ENCODE measurements around the gene LIN28B. TPM values are rescaled to one million over a fixed set of nuclear protein-coding genes. Genes with fewer than 3 reads are reported as not detected.

LIN28B gene
- total RNA-seq, 1 donor from 2014 or later = 35.2 TPM

GRCh38 chr6:105102186-105102585, 145.3 kb downstream of the LIN28B start:
- no peaks in the 10 kb centered on the region for H3K36me3 Mint-ChIP-seq (ENCODE audit: insufficient read depth)
- DNase-seq (ENCODE audit: low spot score, unreplicated experiment) = no peak
- TF ChIP-seq, protein P1, sequence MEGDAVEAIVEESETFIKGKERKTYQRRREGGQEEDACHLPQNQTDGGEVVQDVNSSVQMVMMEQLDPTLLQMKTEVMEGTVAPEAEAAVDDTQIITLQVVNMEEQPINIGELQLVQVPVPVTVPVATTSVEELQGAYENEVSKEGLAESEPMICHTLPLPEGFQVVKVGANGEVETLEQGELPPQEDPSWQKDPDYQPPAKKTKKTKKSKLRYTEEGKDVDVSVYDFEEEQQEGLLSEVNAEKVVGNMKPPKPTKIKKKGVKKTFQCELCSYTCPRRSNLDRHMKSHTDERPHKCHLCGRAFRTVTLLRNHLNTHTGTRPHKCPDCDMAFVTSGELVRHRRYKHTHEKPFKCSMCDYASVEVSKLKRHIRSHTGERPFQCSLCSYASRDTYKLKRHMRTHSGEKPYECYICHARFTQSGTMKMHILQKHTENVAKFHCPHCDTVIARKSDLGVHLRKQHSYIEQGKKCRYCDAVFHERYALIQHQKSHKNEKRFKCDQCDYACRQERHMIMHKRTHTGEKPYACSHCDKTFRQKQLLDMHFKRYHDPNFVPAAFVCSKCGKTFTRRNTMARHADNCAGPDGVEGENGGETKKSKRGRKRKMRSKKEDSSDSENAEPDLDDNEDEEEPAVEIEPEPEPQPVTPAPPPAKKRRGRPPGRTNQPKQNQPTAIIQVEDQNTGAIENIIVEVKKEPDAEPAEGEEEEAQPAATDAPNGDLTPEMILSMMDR (IDR thresholded peaks at IDR 0.05; ENCODE audit: unreplicated experiment) = no peak
- H3K4me3 Mint-ChIP-seq (ENCODE audit: low read depth) = no peak overlapping the region
- H3K27ac Mint-ChIP-seq = no peak overlapping the region
- H3K9me3 Mint-ChIP-seq (ENCODE audit: low read depth) = no peaks in the 10 kb centered on the region
- H3K4me1 Mint-ChIP-seq (ENCODE audit: low read depth) = peaks cover 6% of the 10 kb centered on the region
- no peaks in the 10 kb centered on the region for H3K27me3 Mint-ChIP-seq

GRCh38 chr6:105105094-105105493, 148.2 kb downstream of the LIN28B start:
- Mint-ChIP-seq H3K4me1 (ENCODE audit: low read depth) (peaks cover 10% of the 10 kb centered on the region), H3K27me3 (no peaks in the 10 kb centered on the region), H3K4me3 (ENCODE audit: low read depth) (no peak overlapping the region)

GRCh38 chr6:105106260-105106659, 149.4 kb downstream of the LIN28B start:
- no peak overlapping the region for H3K27ac Mint-ChIP-seq
- no peaks in the 10 kb centered on the region for H3K9me3 Mint-ChIP-seq (ENCODE audit: low read depth)
- TF ChIP-seq, protein P1 (IDR thresholded peaks at IDR 0.05; ENCODE audit: unreplicated experiment) = no peak
- peaks cover 1% of the 10 kb centered on the region for H3K36me3 Mint-ChIP-seq (ENCODE audit: insufficient read depth)
- peaks cover 15% of the 10 kb centered on the region for H3K4me1 Mint-ChIP-seq (ENCODE audit: low read depth)
- no peak overlapping the region for H3K4me3 Mint-ChIP-seq (ENCODE audit: low read depth)
- no peak for DNase-seq (ENCODE audit: low spot score, unreplicated experiment)
- no peaks in the 10 kb centered on the region for H3K27me3 Mint-ChIP-seq

More at GRCh38 chr6:105105094-105105493, 148.2 kb downstream of the LIN28B start:
- TF ChIP-seq, protein P1 (IDR thresholded peaks at IDR 0.05; ENCODE audit: unreplicated experiment) = no peak
- peak overlapping the region; percentile 30 for H3K27ac Mint-ChIP-seq
- H3K9me3 Mint-ChIP-seq (ENCODE audit: low read depth) = no peaks in the 10 kb centered on the region
- no peak for DNase-seq (ENCODE audit: low spot score, unreplicated experiment)
- peaks cover 1% of the 10 kb centered on the region for H3K36me3 Mint-ChIP-seq (ENCODE audit: insufficient read depth)

GRCh38 chr6:105107207-105107606, 150.3 kb downstream of the LIN28B start:
- no peak overlapping the region for H3K27ac Mint-ChIP-seq
- DNase-seq (ENCODE audit: low spot score, unreplicated experiment) = no peak
- no peaks in the 10 kb centered on the region for H3K9me3 Mint-ChIP-seq (ENCODE audit: low read depth)
- peaks cover 3% of the 10 kb centered on the region for H3K36me3 Mint-ChIP-seq (ENCODE audit: insufficient read depth)
- TF ChIP-seq, protein P1 (IDR thresholded peaks at IDR 0.05; ENCODE audit: unreplicated experiment) = no peak
- H3K4me1 Mint-ChIP-seq (ENCODE audit: low read depth) = peaks cover 15% of the 10 kb centered on the region
- no peaks in the 10 kb centered on the region for H3K27me3 Mint-ChIP-seq
- no peak overlapping the region for H3K4me3 Mint-ChIP-seq (ENCODE audit: low read depth)

DNA sequence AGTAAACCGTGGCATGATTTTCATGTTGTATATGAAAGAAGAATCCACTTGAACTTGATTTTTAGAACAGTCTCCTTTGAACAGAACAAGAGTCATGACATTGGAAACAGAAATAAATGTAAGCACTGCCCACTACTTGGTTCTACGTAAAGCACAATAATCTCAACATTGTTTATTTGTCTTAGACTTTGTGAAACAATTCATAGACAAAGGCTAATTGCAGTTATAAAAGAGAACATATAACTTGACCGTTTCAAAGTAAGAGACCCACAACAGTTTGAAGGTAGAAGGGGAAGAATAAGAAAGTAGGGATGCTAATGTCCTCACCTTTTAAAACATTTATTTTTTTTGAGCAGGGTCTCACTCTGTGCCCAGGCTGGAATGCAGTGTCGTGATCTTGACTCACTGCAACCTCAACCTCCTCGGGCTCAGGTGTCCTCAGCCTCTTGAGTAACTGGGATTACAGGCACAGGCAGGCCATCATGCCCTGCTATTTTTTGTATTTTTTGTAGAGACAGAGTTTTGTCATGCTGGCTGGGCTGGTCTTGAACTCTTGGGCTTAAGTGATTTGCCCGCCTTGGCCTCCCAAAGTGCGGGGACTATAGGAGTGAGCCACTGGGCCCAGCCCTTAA, 151.8 kb downstream of the LIN28B start:
- TF ChIP-seq, protein P1 (IDR thresholded peaks at IDR 0.05; ENCODE audit: unreplicated experiment) = no peak
- Mint-ChIP-seq H3K27me3 (no peaks in the 10 kb centered on the region), H3K9me3 (ENCODE audit: low read depth) (no peaks in the 10 kb centered on the region), H3K36me3 (ENCODE audit: insufficient read depth) (peaks cover 3% of the 10 kb centered on the region), H3K4me3 (ENCODE audit: low read depth) (no peak overlapping the region), H3K4me1 (ENCODE audit: low read depth) (peaks cover 15% of the 10 kb centered on the region), H3K27ac (no peak overlapping the region)
- no peak for DNase-seq (ENCODE audit: low spot score, unreplicated experiment)

Measured in progenitor cell of endocrine pancreas (in vitro differentiated cells).